Left forelimb (tissue), 1 donor: ENCODE results near the gene MEX3B.
"Not testable (repeated sequence)": the region's sequence is repeated elsewhere in the genome, so short reads cannot be mapped to it uniquely, and the experiment has no call there.

Experiments used
- DNase-seq: peaks from one replicate; pipeline ENCODE4 v3.0.0-alpha.2; 2018; ENCODE audit warnings: low spot score

The MEX3B gene

DNA sequence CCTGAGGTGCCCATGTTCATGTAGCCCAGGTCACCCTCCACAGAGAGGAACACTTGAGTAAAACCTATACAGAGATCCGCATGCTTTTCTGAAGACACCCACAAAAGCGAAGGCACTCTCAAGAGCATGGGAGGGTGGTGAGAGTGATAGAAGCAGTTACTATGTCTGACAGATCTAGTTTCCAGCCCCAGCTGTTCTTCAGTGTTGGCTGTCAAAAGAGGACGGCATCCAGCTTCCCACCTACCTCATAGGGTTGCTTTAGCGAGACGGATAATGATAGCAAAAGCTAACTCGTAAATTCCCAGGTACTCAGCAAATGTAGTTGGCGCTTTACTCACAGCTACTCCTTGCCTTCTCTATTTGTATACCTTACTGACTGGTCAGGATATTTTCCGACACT is 3.0 kb upstream of the MEX3B start:
- no peak for DNase-seq

DNA sequence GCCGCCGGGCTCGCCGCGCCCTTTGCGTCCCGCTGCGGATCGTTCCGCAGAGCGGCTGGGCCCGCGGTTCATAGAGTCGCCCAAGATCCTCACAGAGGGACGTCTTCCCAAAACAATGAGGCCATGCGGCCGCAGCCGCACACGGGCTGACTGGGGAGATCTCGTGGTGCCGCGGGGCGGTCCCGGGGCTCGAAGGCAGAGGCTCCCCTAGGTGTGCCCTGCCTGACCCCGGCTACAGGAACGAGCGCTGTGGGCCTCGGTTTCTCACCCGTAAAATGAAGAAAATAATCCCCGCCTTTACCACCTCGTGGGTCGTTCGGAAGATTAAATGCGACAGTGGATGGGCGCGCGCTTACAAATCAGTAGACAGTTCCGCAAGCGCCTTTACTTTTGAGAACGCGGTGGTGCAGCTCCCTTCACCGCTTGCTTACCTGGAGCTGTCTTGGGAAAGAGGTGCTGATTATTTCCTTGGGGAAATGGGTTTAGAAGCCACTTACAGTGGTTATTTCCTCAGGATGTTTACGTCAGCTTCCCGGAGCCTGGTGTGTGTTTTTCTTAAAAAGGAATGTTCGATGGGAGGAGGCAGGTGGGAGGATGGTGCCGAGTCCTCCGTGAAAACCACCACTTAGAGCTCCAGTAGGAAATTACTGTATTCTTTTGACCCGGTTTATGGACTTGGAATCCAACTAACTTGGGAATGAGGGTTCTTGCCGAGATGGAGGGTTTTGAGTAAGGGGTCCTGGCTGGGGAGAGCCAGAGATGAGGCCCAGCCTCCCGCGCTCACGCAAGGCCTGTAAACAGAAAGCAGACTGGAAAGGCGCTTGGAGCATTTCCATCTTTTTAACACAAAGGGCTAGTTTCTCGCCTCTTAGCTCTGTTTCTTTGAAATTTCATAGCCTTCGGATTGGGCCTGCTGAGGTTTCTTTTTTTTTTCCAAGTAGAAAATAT is 1.9 kb upstream of the MEX3B start:
- no peak for DNase-seq

DNA sequence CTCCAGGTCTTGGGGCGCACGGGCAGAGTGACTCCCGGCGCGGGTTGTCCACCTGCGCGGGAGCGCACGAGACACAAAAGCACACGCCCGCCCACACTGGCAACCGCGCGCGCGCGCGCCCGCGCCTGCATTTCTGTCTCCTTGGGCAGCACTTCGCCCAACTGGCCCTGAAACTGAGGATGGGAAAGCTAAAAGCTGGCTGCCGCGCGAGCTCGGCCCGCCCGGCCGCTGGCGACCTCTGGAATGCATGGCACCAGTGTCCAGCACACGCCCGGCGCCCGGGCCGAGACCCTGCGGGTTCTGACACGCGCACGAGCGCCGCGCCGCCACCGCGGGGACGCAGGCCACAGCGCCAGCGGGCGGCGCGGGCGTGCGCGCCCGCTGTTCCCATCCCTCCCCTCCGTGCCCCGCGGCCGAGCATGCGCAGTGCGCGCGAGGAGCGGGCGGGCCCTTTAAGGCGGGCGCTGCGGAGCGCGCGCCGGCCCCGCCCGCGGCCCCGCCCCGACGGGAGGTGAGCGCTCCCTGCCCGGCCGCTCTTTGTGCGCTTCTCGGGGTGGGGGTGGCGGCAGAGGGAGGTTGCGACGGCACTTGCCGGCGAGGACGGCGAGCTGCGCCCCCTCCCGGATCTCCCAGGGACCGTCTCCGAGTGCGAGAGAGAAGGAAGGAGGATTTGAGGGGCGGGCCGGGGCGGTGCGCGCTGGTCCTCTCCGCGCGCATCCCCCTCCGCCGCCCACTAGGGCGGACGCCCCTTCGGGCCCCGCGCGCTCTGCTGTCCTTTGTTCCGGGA is 1.0 kb upstream of the MEX3B start:
- peak; percentile 99 for DNase-seq

DNA sequence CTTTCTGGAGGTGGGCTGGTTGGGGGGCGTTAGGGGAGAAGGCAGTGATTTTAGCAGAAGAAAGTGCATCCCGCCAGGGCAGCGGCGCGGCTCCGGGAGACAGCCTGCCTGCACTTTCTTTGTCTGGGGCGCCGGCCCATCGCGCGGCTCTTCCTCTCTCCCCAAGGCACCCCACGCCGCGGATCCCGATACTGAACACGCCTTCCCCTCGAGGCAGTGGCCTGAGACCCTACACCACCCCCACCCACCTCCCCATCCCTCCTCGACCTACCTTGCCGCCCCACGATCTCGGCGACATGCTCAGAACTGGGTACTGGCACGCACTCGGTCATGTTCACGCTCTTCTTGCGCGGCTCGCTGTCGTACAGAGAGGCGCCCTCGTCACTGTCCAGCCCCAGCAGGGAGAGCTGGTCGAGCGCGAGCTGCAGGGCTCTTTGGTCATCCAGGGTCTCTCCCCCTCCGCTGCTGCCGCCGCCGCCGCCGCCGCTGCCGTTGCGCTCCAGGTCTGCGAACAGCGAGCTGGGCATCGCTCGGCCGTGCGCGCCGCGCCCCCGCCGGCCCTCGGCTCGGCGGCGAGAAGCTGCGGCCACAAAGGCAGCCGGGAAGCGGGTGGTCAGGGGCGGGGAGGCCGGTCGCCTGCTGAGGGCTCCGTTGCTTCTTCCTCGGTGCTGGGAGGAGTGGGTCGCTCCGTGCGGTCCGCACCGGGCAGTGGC is 483 bp downstream of the MEX3B start:
- no peak for DNase-seq

DNA sequence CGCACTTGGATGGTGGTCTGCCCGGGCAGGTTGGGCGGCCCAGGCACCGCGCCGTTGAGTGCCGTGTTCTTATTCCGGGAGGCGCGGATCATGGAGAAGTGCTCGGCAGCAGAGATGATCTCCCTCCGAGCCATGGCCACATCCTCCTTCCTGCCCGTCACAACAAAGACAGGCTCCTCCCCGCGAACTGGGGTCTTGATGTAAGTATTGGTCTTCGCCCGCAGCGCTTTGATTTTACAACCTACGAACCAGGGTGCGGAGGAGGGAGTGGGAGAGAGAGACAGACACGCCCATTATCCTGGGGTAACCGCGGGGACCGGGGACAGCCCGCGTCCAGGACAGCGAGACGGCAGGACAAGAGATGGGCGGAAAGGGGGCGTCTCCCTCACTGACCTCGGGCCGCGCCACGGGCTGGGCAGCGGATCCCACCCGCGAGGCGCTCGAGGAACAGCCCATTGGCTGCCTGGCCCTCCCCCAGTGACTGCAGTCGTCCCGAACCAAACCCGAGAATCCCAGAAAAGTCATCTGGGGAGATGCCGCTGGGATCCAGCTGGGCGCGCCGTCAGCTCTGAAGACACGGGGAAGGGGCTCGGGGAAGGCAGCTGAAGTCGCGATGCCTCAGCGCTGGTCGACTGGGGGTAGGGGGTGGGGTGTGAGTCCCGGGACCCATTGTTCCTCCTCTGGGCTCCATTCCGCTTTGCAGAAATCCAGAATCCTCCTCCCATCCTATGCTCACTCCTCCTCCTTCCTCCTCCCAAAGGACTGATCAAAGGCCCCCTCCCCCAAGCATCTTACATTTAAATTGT is 1.2 kb downstream of the MEX3B start:
- DNase-seq, result peak; percentile 85

DNA sequence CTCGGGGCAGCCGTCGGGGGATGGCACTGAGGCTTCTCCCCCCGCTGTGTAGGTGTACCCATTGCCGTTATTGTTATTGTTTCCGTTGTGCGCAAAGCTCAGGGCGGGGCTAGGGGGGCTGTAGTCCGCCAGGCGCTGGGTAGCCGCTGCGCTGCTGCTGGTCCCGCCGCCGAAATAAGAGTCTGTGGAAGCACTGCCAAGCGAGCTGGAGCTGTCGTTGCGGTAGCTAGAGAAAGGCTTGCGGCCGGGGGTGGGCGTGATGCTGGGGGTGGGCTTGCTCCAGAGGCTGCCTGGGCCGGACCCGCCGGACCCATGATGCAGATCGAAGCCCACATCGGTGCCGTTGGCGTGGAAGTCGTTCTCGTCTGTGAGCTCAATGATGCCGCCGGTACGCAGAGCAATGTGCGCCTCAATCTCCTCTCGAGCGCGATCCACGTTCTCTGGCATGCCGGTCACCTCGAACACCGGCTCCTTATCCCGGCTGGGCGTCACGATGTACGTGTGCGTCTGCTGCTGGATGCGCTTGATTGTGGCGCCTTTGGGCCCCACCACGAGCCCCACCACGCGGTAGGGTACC is 1.9 kb downstream of the MEX3B start:
- DNase-seq, result peak; percentile 69

DNA sequence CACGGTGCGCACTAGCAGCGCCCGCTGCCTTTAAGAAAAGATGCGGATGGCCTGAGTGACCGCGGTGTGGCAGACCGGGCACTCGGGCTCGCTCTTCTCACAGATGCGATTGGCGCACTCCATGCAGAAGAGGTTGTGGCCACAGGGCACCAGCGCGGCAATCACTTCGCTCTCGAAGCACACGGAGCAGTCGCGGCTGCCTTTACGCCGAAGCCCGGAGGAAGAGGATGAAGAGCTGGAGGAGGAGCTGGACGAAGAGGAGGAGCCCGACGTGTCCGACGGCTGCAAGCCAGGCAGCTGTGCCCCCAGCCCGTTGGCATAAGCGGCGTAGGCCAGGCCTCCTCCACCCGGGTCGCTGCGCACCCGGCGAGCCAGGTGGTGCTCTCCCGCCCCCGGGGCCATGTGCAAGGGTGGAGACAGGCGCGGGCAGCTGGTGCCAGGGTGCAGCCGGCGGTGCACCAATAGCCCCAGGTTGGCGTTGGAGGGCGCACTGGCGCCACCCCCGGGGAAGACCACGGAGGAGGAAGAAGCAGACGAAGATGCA is 2.6 kb downstream of the MEX3B start:
- peak; percentile 69 for DNase-seq

DNA sequence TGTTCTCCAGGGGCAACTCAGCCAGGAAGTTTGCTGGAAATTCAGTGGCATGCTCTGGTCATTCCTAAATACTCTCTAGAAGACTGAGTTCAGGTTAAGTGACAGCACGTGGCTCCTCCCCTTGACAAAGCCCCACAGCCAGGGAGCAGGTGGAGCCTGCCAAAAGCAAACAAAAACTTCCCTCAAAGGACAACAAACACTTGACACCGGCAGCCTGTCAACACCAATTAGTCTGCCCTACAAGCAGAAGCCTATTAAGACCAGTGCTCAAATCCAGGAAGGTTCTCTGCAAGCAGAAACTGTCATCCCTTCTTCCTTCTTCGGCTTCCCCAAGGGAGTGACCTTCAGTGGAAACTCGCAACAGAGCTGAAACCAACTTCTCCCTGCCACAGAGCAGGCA is 5.0 kb downstream of the MEX3B start:
- DNase-seq, result no peak

DNA sequence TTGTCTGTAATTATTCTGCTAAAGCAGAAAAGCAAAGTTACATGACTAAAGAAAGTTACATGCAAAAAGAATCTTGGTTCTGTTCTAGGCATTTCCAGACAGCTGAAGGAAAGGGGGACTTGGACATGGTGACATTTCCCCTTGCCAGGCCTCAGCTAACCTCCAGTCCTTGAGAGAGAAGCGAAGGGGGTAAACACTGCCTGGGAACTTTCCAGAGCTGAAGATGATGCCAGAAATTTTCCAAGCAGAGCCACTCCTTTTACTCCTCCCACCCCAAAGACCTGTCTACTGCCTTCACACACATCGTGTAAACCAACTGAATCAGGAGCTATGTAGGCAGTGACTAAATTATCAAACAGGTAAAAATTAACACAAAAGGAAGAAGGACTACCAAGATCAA is 5.4 kb downstream of the MEX3B start:
- no peak for DNase-seq

DNA sequence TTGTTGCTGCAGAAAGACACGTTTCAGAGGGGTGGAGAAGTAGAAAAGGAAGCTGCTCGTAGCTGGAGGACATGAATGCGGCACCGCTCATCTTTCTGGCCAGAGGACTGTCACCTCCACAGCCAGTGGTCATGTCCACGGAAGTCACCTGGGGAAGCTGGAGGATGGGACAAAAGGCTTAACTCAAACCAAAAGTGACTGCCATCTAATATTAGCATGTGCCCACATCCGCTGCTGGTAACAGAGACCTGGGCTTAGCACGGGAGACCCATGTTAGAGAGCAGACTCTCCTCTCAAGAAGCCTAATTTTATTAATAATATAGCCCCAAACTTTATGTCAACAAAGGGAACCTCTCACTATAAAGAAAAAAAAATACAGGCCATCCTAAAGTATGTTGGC is 5.9 kb downstream of the MEX3B start:
- no peak for DNase-seq

DNA sequence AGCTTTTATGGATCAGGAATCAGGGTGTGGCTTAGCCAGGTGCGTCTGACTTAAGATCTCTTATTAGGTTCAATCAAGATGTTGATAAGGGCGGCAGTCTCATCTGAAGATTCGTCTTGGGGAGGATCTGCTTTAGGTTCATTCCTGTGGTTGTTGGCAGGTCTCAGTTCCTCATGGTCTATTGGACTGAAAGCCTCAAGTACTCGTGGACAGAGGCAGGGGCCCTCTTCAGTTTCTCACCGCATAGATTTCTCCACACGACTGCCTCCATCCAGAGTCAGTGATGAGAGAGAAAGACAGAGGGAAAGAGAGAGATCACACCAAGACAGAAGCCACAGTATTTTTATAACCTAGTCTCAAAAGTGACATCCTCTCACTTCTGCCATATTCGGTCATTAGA is 9.4 kb downstream of the MEX3B start:
- no peak for DNase-seq

DNA sequence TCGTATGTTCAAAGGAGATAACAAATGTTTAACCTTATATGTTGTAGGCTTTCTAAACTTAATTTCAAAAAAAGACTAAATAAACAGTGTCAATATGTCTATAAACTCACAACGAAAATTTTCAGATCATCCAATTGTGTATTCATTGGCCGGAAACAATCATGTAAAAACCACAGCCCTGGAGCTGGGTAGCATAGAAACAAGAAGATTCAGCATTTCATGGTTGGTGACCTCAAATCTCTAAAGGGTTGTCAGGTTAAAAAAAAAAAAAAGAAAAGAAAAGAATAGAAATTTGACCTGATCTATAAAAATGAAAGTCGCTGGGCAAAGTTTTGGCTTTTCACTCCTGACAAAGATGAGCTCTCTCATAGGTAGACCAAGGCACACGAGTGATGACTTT is 13.9 kb downstream of the MEX3B start:
- no peak for DNase-seq

DNA sequence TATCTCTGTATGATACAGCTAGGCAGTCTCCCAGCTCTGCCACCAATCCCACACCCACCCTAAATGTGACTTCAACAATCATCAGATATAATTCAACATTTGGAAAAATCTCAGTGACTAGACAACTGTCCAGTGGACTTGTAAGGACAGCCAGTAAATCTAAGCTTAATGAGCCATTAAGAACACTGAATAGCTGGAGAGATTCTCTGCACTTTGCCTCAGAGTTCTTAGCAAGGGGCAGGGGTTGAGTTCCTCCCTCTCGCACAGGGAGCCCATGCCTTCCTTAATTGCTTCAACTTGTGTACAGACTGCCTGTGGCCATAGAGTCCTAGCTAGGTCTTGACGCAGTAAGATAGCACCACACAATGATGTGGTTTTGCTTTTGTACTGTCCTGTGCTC is 15.6 kb downstream of the MEX3B start:
- no peak for DNase-seq

DNA sequence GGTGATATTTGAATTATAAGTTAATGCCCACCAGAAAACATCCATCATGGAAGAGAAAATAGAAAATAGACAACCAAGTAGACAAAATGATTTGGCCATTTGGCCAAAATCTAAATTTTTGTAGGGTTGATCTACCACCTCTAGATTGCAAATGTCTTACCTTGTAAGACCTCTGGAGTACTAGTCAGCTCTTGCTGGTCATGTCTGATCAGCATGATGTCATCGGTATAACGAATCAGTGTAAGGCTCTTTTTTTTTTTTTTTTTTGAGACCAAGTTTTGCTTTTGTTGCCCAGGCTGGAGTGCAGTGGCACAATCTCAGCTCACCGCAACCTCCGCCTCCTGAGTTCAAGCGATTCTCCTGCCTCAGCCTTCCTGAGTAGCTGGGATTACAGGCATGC is 17.7 kb downstream of the MEX3B start:
- DNase-seq, result not testable (repeated sequence)

DNA sequence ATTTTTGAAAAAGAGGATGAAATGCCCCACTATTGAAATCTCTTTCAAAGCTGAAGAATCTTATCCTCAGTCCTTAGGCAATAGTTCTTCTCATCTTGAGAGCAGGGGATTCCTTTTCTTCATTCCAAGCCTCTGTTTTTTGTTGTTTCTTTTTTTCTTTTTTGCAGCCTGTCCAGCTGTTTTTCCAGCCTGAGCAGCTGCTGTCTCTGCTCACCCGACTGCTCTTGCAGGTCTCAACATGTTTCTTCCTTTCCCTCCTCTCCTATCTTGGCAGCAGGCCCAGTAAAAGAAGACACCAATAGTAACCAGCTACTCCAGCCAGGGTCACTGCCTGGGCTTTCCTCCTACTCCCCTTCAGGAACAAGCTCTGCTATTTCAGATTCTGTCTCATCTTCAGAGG is 23.8 kb downstream of the MEX3B start:
- no peak for DNase-seq

DNA sequence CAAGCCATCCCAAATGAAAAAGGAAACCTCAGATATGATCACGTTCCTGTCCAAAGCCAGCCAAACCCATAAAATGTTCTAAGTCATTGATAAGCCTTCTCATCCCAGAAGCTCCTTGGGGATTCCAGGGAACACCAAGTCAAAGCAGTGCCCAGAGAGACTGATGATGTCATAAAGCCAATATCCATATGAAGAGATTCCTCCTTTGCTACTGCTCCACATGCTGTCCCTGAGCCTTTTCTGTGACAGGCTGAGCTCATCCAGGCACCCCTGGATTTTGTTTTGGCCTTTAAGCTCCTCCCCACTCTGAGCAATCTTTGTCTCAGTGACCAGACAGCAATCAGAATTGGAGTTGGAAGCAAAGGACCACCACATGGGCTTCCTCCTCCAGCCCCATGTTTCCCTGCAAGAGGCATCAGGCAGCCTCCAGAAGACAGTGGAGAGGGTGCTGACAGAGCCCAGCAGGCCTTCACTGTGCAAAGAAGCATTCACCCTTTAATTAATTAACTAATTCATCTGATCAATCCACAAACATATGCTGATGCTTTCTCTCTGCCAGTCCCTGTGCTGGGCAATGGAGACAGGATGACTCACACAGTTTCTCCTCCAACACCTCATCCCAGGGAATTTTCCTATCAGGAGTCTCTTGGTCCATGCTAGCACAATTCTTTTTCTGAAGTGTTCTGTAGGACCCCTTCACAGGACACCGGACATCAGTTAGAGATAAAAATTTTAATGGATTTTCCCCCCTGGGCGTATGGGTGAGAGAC is 25.0 kb downstream of the MEX3B start:
- DNase-seq, result no peak

DNA sequence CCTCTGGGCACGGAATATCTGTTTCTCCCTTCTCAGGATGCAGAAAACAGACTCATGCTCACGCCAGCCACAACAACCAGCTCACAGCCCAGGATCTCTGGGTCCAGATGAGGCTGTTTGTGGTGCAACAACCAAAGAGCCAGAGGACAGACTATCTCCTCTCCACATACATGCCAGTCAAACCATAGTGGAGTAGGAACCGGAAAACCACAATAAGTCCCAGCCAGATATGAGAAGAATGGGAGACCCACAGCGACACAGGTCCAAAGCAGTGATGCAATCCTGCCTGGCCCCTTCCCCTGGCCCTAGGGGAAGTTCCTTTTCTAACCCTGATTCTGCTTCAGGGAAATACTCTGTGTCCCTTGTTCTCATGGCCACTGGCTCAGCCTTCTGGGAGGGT is 27.6 kb downstream of the MEX3B start:
- DNase-seq, result no peak

DNA sequence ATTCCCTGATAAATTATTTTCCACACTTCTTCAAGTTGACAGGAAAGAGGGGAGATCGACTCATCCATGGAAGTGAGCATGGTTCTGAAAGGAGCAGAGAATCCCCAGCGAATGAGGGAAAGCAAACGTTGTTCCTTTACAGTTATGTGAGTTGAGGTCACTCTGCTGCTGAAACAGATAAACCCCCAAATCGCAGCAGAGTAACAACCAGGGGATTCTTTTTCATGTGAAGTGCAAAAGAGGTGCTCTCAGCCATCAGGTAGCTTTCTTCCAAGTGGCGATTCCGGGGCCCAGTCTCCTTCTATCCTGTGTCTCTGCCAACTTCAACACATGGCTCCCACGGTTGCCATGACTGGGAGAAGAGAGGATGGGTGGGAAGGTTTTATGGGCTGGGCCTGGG is 28.2 kb downstream of the MEX3B start:
- DNase-seq, result no peak

DNA sequence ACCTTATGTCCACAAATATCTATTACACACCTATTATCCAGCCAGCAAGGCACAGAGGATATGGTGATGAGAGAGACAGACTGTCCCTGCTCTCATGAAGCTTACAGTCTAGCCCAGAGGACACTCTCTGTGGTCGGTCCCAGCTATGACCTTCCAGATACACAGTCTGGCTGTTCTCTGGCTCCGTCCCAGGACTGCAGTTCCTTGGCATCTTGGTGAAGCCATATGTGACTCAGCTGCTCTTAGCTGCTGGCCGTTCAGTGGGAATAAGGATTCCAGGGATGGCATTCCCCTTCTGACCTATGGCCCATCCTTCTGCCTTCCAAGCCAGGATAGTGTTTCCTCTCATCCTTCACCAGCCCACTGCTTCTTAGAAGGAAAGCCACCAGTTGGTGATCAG is 30.8 kb downstream of the MEX3B start:
- no peak for DNase-seq

DNA sequence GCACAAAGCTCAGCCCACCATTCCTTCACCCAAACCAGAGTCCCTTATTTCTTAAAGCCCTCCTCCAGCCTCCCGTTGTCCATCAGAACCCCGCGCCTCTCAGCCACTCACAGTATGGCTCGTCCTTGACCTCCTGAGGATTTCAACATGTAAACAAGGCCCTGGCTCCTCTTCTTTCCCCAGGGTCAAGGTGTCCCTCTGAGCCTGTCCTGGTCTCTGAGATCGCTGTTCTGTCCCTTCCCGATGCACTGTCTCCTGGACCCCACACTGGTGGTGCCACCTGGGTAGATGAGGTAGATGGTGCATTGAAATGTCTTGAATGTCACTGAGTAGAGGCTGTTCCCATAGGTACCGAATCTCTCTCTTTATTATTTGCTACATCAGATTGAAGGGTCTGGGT is 32.9 kb downstream of the MEX3B start:
- DNase-seq, result no peak
